ENCODE measurements around the gene C1QTNF5. TPM values are rescaled to one million over a fixed set of nuclear protein-coding genes. Genes with fewer than 3 reads are reported as not detected.

C1QTNF5 gene
- polyA plus RNA-seq, 4 donors, result 0.89 to 22.5 (median 11.8) TPM

GRCh38 chr11:119375337-119376196 is 34.9 kb upstream of the C1QTNF5 start:
- Histone ChIP-seq H3K9me3 (ENCODE audit: control insufficient read depth in 2 of 2, insufficient read depth in 1 of 2, low read depth in 1 of 2, low read length in 1 of 2) (no peaks in the 10 kb centered on the region), H3K27ac (ENCODE audit: low read depth in 1 of 3, low read length in 2 of 3) (peak overlapping the region in 1 of 3 donors; percentile 69), H3K4me1 (ENCODE audit: control insufficient read depth in 3 of 3, insufficient read depth in 2 of 3, low read depth in 1 of 3, low read length in 2 of 3) (peaks cover 0 to 40% (median 8%) of the 10 kb centered on the region in 3 donors), H3K27me3 (ENCODE audit: control insufficient read depth in 3 of 3, insufficient read depth in 3 of 3, low read length in 3 of 3) (peaks cover 0 to 6% (median 0%) of the 10 kb centered on the region in 3 donors), H3K4me3 (ENCODE audit: low read depth in 1 of 3, low read length in 3 of 3) (no peak overlapping the region), H3K36me3 (ENCODE audit: control insufficient read depth in 3 of 3, insufficient read depth in 2 of 3, low read depth in 1 of 3, low read length in 3 of 3) (no peaks in the 10 kb centered on the region)
- DNase-seq (no peak), FAIRE-seq (no peak)
- WGBS, 3 donors, result 66 to 76% (median 68%) methylated on average over 12 to 14 of the region's 14 CpGs

DNA sequence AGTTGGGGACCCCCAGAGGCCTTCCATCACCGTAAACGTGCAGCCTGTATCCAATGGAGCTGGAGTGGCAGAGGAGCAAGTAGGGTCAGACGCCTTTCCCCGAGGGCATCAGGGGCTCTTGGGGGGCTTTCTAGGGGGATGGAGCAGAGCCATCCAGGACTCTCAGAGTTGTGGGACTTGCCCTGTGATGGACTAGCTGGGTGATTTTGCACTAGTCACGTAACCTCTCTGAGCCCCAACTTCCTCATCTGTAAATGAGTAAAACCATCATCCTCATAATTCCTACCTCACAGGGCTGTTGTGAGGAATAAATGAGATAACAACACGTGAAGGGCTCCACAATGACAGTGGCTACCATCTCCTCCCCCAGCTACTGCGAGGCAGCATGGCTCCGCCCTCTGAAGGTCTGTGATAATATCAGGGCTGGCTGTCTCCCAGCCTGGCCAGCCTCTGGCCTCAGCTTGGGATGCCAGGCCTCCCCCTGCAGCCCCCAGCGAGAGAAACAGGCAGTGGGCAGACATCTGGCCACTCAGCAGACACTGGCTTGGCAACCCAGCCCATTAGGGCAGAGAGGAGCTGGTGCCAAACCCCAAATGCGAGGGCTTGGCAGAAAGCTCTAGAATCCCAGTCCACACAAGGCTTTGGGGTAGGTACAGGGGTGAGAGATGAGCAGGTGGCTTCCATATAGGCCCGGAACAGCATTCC is 34.1 kb upstream of the C1QTNF5 start:
- Histone ChIP-seq H3K4me1 (ENCODE audit: control insufficient read depth in 3 of 3, insufficient read depth in 2 of 3, low read depth in 1 of 3, low read length in 2 of 3) (peaks cover 0 to 48% (median 9%) of the 10 kb centered on the region in 3 donors), H3K27ac (ENCODE audit: low read depth in 1 of 3, low read length in 2 of 3) (peak overlapping the region in 1 of 3 donors; percentile 50), H3K4me3 (ENCODE audit: low read depth in 1 of 3, low read length in 3 of 3) (no peak overlapping the region), H3K27me3 (ENCODE audit: control insufficient read depth in 3 of 3, insufficient read depth in 3 of 3, low read length in 3 of 3) (no peaks in the 10 kb centered on the region), H3K9me3 (ENCODE audit: control insufficient read depth in 2 of 2, insufficient read depth in 1 of 2, low read depth in 1 of 2, low read length in 1 of 2) (no peaks in the 10 kb centered on the region), H3K36me3 (ENCODE audit: control insufficient read depth in 3 of 3, insufficient read depth in 2 of 3, low read depth in 1 of 3, low read length in 3 of 3) (no peaks in the 10 kb centered on the region)
- 44 to 53% (median 47%) methylated on average over 11 of the region's 11 CpGs for WGBS, 3 donors
- no peak for FAIRE-seq
- no peak for DNase-seq

DNA sequence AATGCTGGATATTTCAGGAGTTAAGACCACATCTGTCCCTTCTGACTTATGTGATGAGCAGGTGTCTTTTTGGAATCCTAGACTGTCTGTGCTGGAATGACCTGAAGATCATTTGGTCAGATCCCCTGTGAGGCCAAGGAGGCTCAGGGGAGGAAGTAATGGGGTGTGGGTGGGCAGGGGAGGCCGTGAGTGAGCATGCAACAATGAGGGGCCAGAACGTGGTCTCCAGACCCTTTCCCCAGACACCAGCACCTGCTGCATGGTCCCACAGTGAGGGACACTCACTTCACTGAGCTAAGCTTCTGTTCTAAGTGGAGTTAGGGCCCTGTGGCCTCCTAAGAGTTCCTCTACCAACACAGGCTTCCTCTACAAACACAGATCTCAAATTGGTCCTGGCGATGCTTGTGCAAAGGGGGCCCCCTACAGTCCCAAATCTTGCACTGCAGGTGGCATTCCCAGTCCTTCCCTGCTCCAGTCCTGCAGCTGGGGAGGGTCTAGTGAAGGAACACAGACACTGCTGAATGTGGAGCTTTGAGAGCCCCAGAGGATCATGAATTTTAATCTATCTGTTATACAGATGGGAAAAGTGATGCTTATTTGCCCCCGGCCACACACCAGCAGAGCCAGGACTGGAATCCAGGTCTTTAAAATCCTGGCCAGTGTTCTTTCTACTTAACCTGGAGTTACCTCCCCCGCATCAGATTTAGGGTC is 33.4 kb upstream of the C1QTNF5 start:
- WGBS, 3 donors, result 46 to 56% (median 47%) methylated on average over 5 of the region's 5 CpGs
- FAIRE-seq, result no peak
- Histone ChIP-seq H3K27ac (ENCODE audit: low read depth in 1 of 3, low read length in 2 of 3) (no peak overlapping the region), H3K4me3 (ENCODE audit: low read depth in 1 of 3, low read length in 3 of 3) (no peak overlapping the region), H3K4me1 (ENCODE audit: control insufficient read depth in 3 of 3, insufficient read depth in 2 of 3, low read depth in 1 of 3, low read length in 2 of 3) (peaks cover 0 to 55% (median 12%) of the 10 kb centered on the region in 3 donors), H3K9me3 (ENCODE audit: control insufficient read depth in 2 of 2, insufficient read depth in 1 of 2, low read depth in 1 of 2, low read length in 1 of 2) (no peaks in the 10 kb centered on the region), H3K36me3 (ENCODE audit: control insufficient read depth in 3 of 3, insufficient read depth in 2 of 3, low read depth in 1 of 3, low read length in 3 of 3) (no peaks in the 10 kb centered on the region), H3K27me3 (ENCODE audit: control insufficient read depth in 3 of 3, insufficient read depth in 3 of 3, low read length in 3 of 3) (no peaks in the 10 kb centered on the region)
- peak; percentile 85 to 87 for DNase-seq

DNA sequence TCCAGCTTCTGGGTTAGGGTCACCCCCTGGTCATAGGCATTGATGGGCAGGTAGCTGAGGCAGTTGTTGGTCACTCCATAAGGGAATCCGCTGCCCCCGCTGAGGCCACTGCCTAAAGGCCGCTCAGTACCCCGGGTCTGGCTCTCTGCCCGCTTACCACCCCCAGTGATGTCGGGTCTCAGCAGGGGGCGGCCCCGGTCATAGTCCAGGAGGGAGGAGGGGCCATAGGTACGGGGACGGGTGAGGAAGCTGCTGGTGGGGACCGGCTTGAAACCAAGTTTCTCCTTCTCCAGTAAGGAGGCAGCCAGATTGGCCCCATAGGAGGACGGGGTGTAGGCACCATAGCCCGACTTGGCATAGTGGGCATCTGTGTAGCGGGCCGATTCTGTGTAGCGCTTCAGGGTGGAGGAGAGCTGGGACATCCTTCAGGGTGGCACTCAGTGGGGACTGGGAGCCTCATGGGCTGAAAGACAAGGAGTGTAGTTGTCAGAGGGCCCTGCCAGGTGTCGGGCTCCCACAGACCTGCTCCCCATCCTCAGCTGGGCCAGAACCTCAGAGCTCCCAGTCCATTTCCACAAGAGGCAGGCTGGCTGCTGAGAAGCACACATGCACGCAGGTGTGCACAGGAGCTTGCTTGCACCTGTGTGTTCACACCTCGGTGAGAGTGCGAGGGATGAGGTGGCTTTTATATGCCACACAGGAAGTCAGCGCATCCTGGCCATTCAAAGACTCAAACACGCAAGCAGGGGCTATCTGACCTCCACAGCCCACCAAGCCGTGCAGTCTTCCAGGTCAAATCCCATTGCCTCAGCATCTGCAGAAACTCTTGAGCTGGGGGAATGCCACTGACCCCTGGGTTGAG is 32.6 kb upstream of the C1QTNF5 start:
- no peak for FAIRE-seq
- H3K36me3 ChIP-seq (ENCODE audit: control insufficient read depth in 3 of 3, insufficient read depth in 2 of 3, low read depth in 1 of 3, low read length in 3 of 3), result no peaks in the 10 kb centered on the region
- no peak for DNase-seq
- H3K4me1 ChIP-seq (ENCODE audit: control insufficient read depth in 3 of 3, insufficient read depth in 2 of 3, low read depth in 1 of 3, low read length in 2 of 3), result peaks cover 0 to 63% (median 12%) of the 10 kb centered on the region in 3 donors
- H3K4me3 ChIP-seq (ENCODE audit: low read depth in 1 of 3, low read length in 3 of 3), result no peak overlapping the region
- no peaks in the 10 kb centered on the region for H3K27me3 ChIP-seq (ENCODE audit: control insufficient read depth in 3 of 3, insufficient read depth in 3 of 3, low read length in 3 of 3)
- H3K27ac ChIP-seq (ENCODE audit: low read depth in 1 of 3, low read length in 2 of 3), result no peak overlapping the region
- no peaks in the 10 kb centered on the region for H3K9me3 ChIP-seq (ENCODE audit: control insufficient read depth in 2 of 2, insufficient read depth in 1 of 2, low read depth in 1 of 2, low read length in 1 of 2)
- WGBS, 3 donors, result 67 to 76% (median 69%) methylated on average over 23 of the region's 23 CpGs

- H3K4me1 ChIP-seq (ENCODE audit: control insufficient read depth in 3 of 3, insufficient read depth in 2 of 3, low read depth in 1 of 3, low read length in 2 of 3), result peaks cover 4 to 71% (median 12%) of the 10 kb centered on the region in 3 donors
- H3K27ac ChIP-seq (ENCODE audit: low read depth in 1 of 3, low read length in 2 of 3), result no peak overlapping the region
Observed at GRCh38 chr11:119372260-119373058, 31.8 kb upstream of the C1QTNF5 start.

DNA sequence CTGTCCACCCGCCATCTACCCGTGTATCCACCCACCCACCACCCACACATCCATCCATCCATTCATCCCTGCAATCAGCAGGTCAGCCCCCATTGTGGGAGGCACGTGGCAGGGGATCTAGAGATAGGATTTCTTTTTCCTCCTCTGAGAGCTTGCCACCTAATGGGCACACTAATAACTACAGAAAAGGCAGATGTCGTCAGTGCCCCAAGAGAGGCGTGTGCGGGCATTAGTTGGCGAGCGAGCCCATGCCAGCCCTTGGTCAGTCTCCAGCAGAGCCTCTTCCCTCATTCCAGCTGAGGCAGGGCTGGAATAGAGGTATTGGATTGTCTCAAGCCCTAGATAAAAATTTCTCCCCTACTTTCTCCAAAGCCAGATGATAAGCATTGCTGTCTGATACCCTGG is 31.1 kb upstream of the C1QTNF5 start:
- no peaks in the 10 kb centered on the region for H3K27me3 ChIP-seq (ENCODE audit: control insufficient read depth in 3 of 3, insufficient read depth in 3 of 3, low read length in 3 of 3)
- no peaks in the 10 kb centered on the region for H3K9me3 ChIP-seq (ENCODE audit: control insufficient read depth in 2 of 2, insufficient read depth in 1 of 2, low read depth in 1 of 2, low read length in 1 of 2)
- no peak overlapping the region for H3K4me3 ChIP-seq (ENCODE audit: low read depth in 1 of 3, low read length in 3 of 3)
- H3K4me1 ChIP-seq (ENCODE audit: control insufficient read depth in 3 of 3, insufficient read depth in 2 of 3, low read depth in 1 of 3, low read length in 2 of 3), result peaks cover 7 to 78% (median 12%) of the 10 kb centered on the region in 3 donors
- FAIRE-seq (no peak), DNase-seq (peak in 1 of 2 donors; percentile 77)
- H3K36me3 ChIP-seq (ENCODE audit: control insufficient read depth in 3 of 3, insufficient read depth in 2 of 3, low read depth in 1 of 3, low read length in 3 of 3), result no peaks in the 10 kb centered on the region
- 17 to 46% (median 32%) methylated on average over 8 of the region's 8 CpGs for WGBS, 3 donors
- H3K27ac ChIP-seq (ENCODE audit: low read depth in 1 of 3, low read length in 2 of 3), result peak overlapping the region in 2 of 3 donors; percentile 94 to 95

More at GRCh38 chr11:119372260-119373058, 31.8 kb upstream of the C1QTNF5 start:
- no peaks in the 10 kb centered on the region for H3K36me3 ChIP-seq (ENCODE audit: control insufficient read depth in 3 of 3, insufficient read depth in 2 of 3, low read depth in 1 of 3, low read length in 3 of 3)
- WGBS, 3 donors, result 87 to 90% (median 89%) methylated on average over 24 to 26 of the region's 26 CpGs
- no peaks in the 10 kb centered on the region for H3K27me3 ChIP-seq (ENCODE audit: control insufficient read depth in 3 of 3, insufficient read depth in 3 of 3, low read length in 3 of 3)
- FAIRE-seq (no peak), DNase-seq (no peak)
- no peaks in the 10 kb centered on the region for H3K9me3 ChIP-seq (ENCODE audit: control insufficient read depth in 2 of 2, insufficient read depth in 1 of 2, low read depth in 1 of 2, low read length in 1 of 2)
- no peak overlapping the region for H3K4me3 ChIP-seq (ENCODE audit: low read depth in 1 of 3, low read length in 3 of 3)

- 54 to 78% (median 68%) methylated on average over 8 of the region's 8 CpGs for WGBS, 3 donors
- Histone ChIP-seq H3K9me3 (ENCODE audit: control insufficient read depth in 2 of 2, insufficient read depth in 1 of 2, low read depth in 1 of 2, low read length in 1 of 2) (no peaks in the 10 kb centered on the region), H3K27me3 (ENCODE audit: control insufficient read depth in 3 of 3, insufficient read depth in 3 of 3, low read length in 3 of 3) (no peaks in the 10 kb centered on the region), H3K4me1 (ENCODE audit: control insufficient read depth in 3 of 3, insufficient read depth in 2 of 3, low read depth in 1 of 3, low read length in 2 of 3) (peaks cover 7 to 83% (median 12%) of the 10 kb centered on the region in 3 donors), H3K4me3 (ENCODE audit: low read depth in 1 of 3, low read length in 3 of 3) (no peak overlapping the region), H3K27ac (ENCODE audit: low read depth in 1 of 3, low read length in 2 of 3) (peak overlapping the region; percentile 90 to 95 (median 94)), H3K36me3 (ENCODE audit: control insufficient read depth in 3 of 3, insufficient read depth in 2 of 3, low read depth in 1 of 3, low read length in 3 of 3) (no peaks in the 10 kb centered on the region)
- no peak for FAIRE-seq
- no peak for DNase-seq
Observed at GRCh38 chr11:119371067-119371601, 30.5 kb upstream of the C1QTNF5 start.

All from small intestine (tissue), 7 donors.